Measurements from ENCODE around the gene ZNHIT2. TPM values are rescaled to one million over a fixed set of nuclear protein-coding genes. Genes with fewer than 3 reads are reported as not detected.

Gene ZNHIT2
- total and polyA plus RNA-seq, 2 experiments from 2014 or later = 17.7 to 18.1 TPM

- no peak for TF ChIP-seq ZNF462 (CRISPR knock-in tag; IDR thresholded peaks at IDR 0.05)
- TF ChIP-seq NANOG (IDR thresholded peaks at IDR 0.05; ENCODE audit: borderline replicate concordance) = no peak
- TF ChIP-seq EZH2phosphoT487 (IDR thresholded peaks at IDR 0.05; ENCODE audit: unreplicated experiment) = no peak
- TF ChIP-seq REST (IDR thresholded peaks at IDR 0.05; ENCODE audit: unreplicated experiment) = no peak
- TF ChIP-seq ZNF114 (CRISPR knock-in tag; IDR thresholded peaks at IDR 0.05) = no peak
- no peak for TF ChIP-seq EZH2 (IDR thresholded peaks at IDR 0.05; ENCODE audit: low read depth, unreplicated experiment)
- TF ChIP-seq ZNF331 (CRISPR knock-in tag; IDR thresholded peaks at IDR 0.05; ENCODE audit: low read depth) = no peak
- TF ChIP-seq CREB1 (CRISPR knock-in tag; IDR thresholded peaks at IDR 0.05; ENCODE audit: low read depth) = no peak
Measured at GRCh38 chr11:65087827-65088226, 29.7 kb downstream of the ZNHIT2 start (continued).

Measured in GM23338 (cell line).